Loucy (cell line): ENCODE results near the gene CCDC61.

ENCODE experiments used
- EZH2phosphoT487 ChIP-seq: fragments of 200-600 bp; IDR thresholded peaks from 2 replicates; pipeline ENCODE4 v1.6.1; 2018; ENCODE audit warnings: antibody characterized with exemption, mild to moderate bottlenecking, moderate library complexity, borderline replicate concordance
- TF ChIP-seq, protein P1 (sequence below): fragments of 200-600 bp; sonication (generic); conservative IDR thresholded peaks from 2 replicates; pipeline ENCODE4 v1.5.1; 2014; ENCODE audit warnings: mild to moderate bottlenecking, antibody characterized with exemption, low read length

DNA sequence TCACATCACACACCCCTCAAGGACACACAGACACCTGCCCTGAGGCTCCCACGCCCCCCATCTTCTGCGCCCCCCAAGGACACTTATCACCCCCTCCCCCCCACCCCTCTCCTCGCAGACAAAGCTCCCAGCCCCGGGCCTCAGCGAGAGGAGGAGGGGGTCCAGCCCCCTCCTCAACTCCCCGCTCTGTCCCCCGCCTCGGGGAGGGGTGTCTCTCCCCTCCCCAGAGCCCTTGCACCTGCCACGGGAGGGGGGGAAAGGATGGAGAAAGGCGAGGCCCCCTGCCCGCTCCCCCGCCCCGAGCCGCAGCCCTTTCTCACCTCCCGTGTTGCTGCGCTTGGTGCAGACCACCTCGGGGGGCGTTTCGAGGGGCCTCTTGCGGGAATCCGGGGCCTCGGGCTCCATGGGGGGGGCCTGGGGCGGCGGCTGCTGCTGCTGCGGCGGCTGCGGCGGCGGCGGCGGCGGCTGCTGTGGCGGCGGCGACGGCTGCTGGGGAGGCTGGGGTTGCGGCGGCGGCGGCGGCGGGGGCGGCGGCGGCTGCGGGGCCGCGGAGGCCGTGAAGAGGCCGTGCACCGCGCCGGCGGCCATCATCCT is 22.2 kb upstream of the CCDC61 start:
- TF ChIP-seq, protein P1, sequence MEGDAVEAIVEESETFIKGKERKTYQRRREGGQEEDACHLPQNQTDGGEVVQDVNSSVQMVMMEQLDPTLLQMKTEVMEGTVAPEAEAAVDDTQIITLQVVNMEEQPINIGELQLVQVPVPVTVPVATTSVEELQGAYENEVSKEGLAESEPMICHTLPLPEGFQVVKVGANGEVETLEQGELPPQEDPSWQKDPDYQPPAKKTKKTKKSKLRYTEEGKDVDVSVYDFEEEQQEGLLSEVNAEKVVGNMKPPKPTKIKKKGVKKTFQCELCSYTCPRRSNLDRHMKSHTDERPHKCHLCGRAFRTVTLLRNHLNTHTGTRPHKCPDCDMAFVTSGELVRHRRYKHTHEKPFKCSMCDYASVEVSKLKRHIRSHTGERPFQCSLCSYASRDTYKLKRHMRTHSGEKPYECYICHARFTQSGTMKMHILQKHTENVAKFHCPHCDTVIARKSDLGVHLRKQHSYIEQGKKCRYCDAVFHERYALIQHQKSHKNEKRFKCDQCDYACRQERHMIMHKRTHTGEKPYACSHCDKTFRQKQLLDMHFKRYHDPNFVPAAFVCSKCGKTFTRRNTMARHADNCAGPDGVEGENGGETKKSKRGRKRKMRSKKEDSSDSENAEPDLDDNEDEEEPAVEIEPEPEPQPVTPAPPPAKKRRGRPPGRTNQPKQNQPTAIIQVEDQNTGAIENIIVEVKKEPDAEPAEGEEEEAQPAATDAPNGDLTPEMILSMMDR = no peak
- no peak for TF ChIP-seq EZH2phosphoT487
